H9 (cell line): ENCODE data around the gene DCAF15. TPM values are rescaled to one million over a fixed set of nuclear protein-coding genes. Genes with fewer than 3 reads are reported as not detected.

Experiments
- DNase-seq: peaks from one replicate; pipeline ENCODE4 v3.0.0-alpha.2; 2017
- H2AFZ ChIP-seq: one replicate; pipeline ENCODE4 v1.6.1; 2013; ENCODE audit warnings: mild to moderate bottlenecking, low read length, control low read depth, moderate library complexity
- H2AK5ac ChIP-seq: 2 replicates; pipeline ENCODE4 v1.6.1; 2013; ENCODE audit warnings: low read length, control low read depth, mixed read lengths; ENCODE audit not compliant: insufficient read length
- H2BK120ac ChIP-seq: one replicate; pipeline ENCODE4 v1.6.1; 2013; ENCODE audit warnings: low read depth, mild to moderate bottlenecking, low read length, control low read depth, inconsistent platforms; ENCODE audit not compliant: poor library complexity, severe bottlenecking
- H2BK12ac ChIP-seq: 2 replicates; pipeline ENCODE4 v1.6.1; 2013; ENCODE audit warnings: low read length, control low read depth, mixed read lengths, low read depth; ENCODE audit not compliant: insufficient read length
- H2BK15ac ChIP-seq: 2 replicates; pipeline ENCODE4 v1.6.1; 2013; ENCODE audit warnings: low read depth, low read length, control low read depth
- H2BK20ac ChIP-seq: one replicate; pipeline ENCODE4 v1.6.1; 2013; ENCODE audit warnings: low read depth, mild to moderate bottlenecking, low read length, control low read depth, inconsistent platforms; ENCODE audit not compliant: poor library complexity, severe bottlenecking
- H2BK5ac ChIP-seq: 2 replicates; pipeline ENCODE4 v1.6.1; 2013; ENCODE audit warnings: low read length, control low read depth, mixed read lengths; ENCODE audit not compliant: insufficient read length
- H3K14ac ChIP-seq: 2 replicates; pipeline ENCODE4 v1.6.1; 2013; ENCODE audit warnings: low read length, control low read depth; ENCODE audit not compliant: insufficient read depth
- H3K18ac ChIP-seq: 2 replicates; pipeline ENCODE4 v1.6.1; 2013; ENCODE audit warnings: low read depth, mild to moderate bottlenecking, mixed read lengths, low read length, control low read depth; ENCODE audit not compliant: insufficient read length
- H3K23ac ChIP-seq: 2 replicates; pipeline ENCODE4 v1.6.1; 2013; ENCODE audit warnings: low read length, control low read depth, mixed read lengths, low read depth; ENCODE audit not compliant: insufficient read length
- H3K23me2 ChIP-seq: 2 replicates; pipeline ENCODE4 v1.6.1; 2013; ENCODE audit warnings: low read depth, mild to moderate bottlenecking, mixed read lengths, low read length, control low read depth; ENCODE audit not compliant: insufficient read length, poor library complexity, severe bottlenecking
- H3K27ac ChIP-seq: 2 replicates; pipeline ENCODE4 v1.5.1; 2013; ENCODE audit warnings: low read length, control low read depth, mixed read lengths, low read depth; ENCODE audit not compliant: insufficient read length
- H3K27me3 ChIP-seq: 2 replicates; pipeline ENCODE4 v1.6.1; 2013; ENCODE audit warnings: low read length, control low read depth, inconsistent platforms; ENCODE audit not compliant: insufficient read depth
- H3K4ac ChIP-seq: 2 replicates; pipeline ENCODE4 v1.6.1; 2013; ENCODE audit warnings: low read depth, mild to moderate bottlenecking, control low read depth, inconsistent platforms, low read length, moderate library complexity
- H3K4me1 ChIP-seq: 2 replicates; pipeline ENCODE4 v1.6.1; 2013; ENCODE audit warnings: low read length, control low read depth, inconsistent platforms; ENCODE audit not compliant: insufficient read depth
- H3K4me2 ChIP-seq: 2 replicates; pipeline ENCODE4 v1.6.1; 2013; ENCODE audit warnings: low read length, control low read depth, mixed read lengths; ENCODE audit not compliant: insufficient read length, insufficient read depth
- H3K56ac ChIP-seq: 2 replicates; pipeline ENCODE4 v1.6.1; 2013; ENCODE audit warnings: low read depth, mild to moderate bottlenecking, mixed read lengths, low read length, control low read depth; ENCODE audit not compliant: insufficient read length
- H3K79me1 ChIP-seq: 2 replicates; pipeline ENCODE4 v1.6.1; 2013; ENCODE audit warnings: low read depth, mild to moderate bottlenecking, moderate library complexity, low read length, control low read depth, inconsistent platforms; ENCODE audit not compliant: insufficient read depth, poor library complexity, severe bottlenecking
- H3K79me2 ChIP-seq: 2 replicates; pipeline ENCODE4 v1.6.1; 2013; ENCODE audit warnings: low read length, control low read depth, inconsistent platforms; ENCODE audit not compliant: insufficient read depth
- H3K9ac ChIP-seq: 2 replicates; pipeline ENCODE4 v1.6.1; 2013; ENCODE audit warnings: low read length, control low read depth, mixed read lengths; ENCODE audit not compliant: insufficient read length; ENCODE audit errors: extremely low read depth
- H3K9me3 ChIP-seq: one replicate; pipeline ENCODE4 v1.6.1; 2013; ENCODE audit warnings: low read depth, low read length, inconsistent platforms; ENCODE audit not compliant: control insufficient read depth
- H3T11ph ChIP-seq: one replicate; pipeline ENCODE4 v1.6.1; 2013; ENCODE audit warnings: mild to moderate bottlenecking, low read length, control low read depth, inconsistent platforms
- H4K20me1 ChIP-seq: one replicate; pipeline ENCODE4 v1.6.1; 2013; ENCODE audit not compliant: control insufficient read depth, insufficient read length, insufficient read depth
- H4K5ac ChIP-seq: 2 replicates; pipeline ENCODE4 v1.6.1; 2013; ENCODE audit warnings: low read depth, mild to moderate bottlenecking, mixed read lengths, low read length, control low read depth; ENCODE audit not compliant: insufficient read length
- H4K8ac ChIP-seq: replicated peaks from 2 replicates; pipeline ENCODE4 v1.6.1; 2013; ENCODE audit warnings: low read length, control low read depth, mixed read lengths, low read depth; ENCODE audit not compliant: insufficient read length
- H4K91ac ChIP-seq: 2 replicates; pipeline ENCODE4 v1.6.1; 2013; ENCODE audit warnings: low read depth, mild to moderate bottlenecking, moderate library complexity, mixed read lengths, low read length, control low read depth; ENCODE audit not compliant: insufficient read length
- H3K27ac Mint-ChIP-seq, 3 experiments: 2 replicates in 2 of 3; 3 replicates in 1 of 3; pipeline ENCODE4 v1.8.0; 2020 to 2021; ENCODE audit warnings: mixed read lengths in 3 of 3, mild to moderate bottlenecking in 1 of 3, moderate library complexity in 1 of 3
- H3K27me3 Mint-ChIP-seq: 2 replicates; pipeline ENCODE4 v1.8.0; 2021; ENCODE audit warnings: low read depth, mild to moderate bottlenecking, moderate library complexity, mixed read lengths
- H3K36me3 Mint-ChIP-seq, 3 experiments: 2 replicates in 2 of 3; 3 replicates in 1 of 3; pipeline ENCODE4 v1.8.0; 2020 to 2021; ENCODE audit warnings: low read depth in 3 of 3, mixed read lengths in 3 of 3; ENCODE audit not compliant: insufficient read depth in 1 of 3
- H3K4me1 Mint-ChIP-seq, 2 experiments: 2 replicates each; pipeline ENCODE4 v1.8.0; 2020; ENCODE audit warnings: mixed read lengths in 2 of 2
- H3K4me3 Mint-ChIP-seq, 2 experiments: 2 replicates in 1 of 2; 3 replicates in 1 of 2; pipeline ENCODE4 v1.8.0; 2020 to 2021; ENCODE audit warnings: mild to moderate bottlenecking in 2 of 2, mixed read lengths in 2 of 2, moderate library complexity in 1 of 2
- H3K9me3 Mint-ChIP-seq, 2 experiments: 2 replicates in 1 of 2; 3 replicates in 1 of 2; pipeline ENCODE4 v1.8.0; 2020; ENCODE audit warnings: mild to moderate bottlenecking in 2 of 2, mixed read lengths in 2 of 2, moderate library complexity in 1 of 2
- CTCF ChIP-seq: fragments of 200-600 bp; sonication (generic); conservative IDR thresholded peaks from 3 replicates; pipeline ENCODE4 v1.8.0; 2021; ENCODE audit warnings: antibody characterized with exemption, mild to moderate bottlenecking
- WGBS: extraction: QIAGEN DNeasy Blood & Tissue Kit; methylation state at CpG from one replicate; pipeline ENCODE4 v1.1.7; 2013; ENCODE audit warnings: missing lambda C conversion rate, low lambda C conversion rate, mixed read lengths; ENCODE audit not compliant: insufficient read length; ENCODE audit errors: extremely low coverage; 5-methylcytosine and 5-hydroxymethylcytosine counted together
- total RNA-seq: library from RNA; stranded (reverse); gene quantifications from 2 replicates; pipeline ENCODE4 v1.2.1, GENCODE V29; 2021

The DCAF15 gene
- total RNA-seq, 1 experiment from 2014 or later = 82.5 TPM

- H3K4me2 ChIP-seq = no peak overlapping the region
- H3K27ac Mint-ChIP-seq = peak overlapping the region; percentile 14 to 89 (median 56); a peak in 6 of 7 replicates
- H3K4me1 Mint-ChIP-seq = peaks cover 35 to 43% of the 10 kb centered on the region in 2 experiments
- H3K79me2 ChIP-seq = no peaks in the 10 kb centered on the region
- H4K20me1 ChIP-seq = no peaks in the 10 kb centered on the region
- no peaks in the 10 kb centered on the region for H3K27me3 Mint-ChIP-seq
- no peaks in the 10 kb centered on the region for H3K27me3 ChIP-seq
- H2AFZ ChIP-seq = no peak overlapping the region
- H3K4me1 ChIP-seq = peaks cover 3% of the 10 kb centered on the region; the same call in 1 of the 2 replicates
- no peak overlapping the region for H3K56ac ChIP-seq
- H4K8ac ChIP-seq = no peak overlapping the region
- H2BK20ac ChIP-seq = no peak overlapping the region
- H3K23ac ChIP-seq = no peak overlapping the region
- no peak overlapping the region for H3T11ph ChIP-seq
- no peak overlapping the region for H4K91ac ChIP-seq
- no peaks in the 10 kb centered on the region for H3K23me2 ChIP-seq
- no peak overlapping the region for H3K27ac ChIP-seq
- H2BK12ac ChIP-seq = no peak overlapping the region
- no peaks in the 10 kb centered on the region for H3K9me3 ChIP-seq
- no peak overlapping the region for H3K4ac ChIP-seq
- no peak overlapping the region for H4K5ac ChIP-seq
- H3K14ac ChIP-seq = no peak overlapping the region
- no peak overlapping the region for H3K4me3 Mint-ChIP-seq
- H2BK120ac ChIP-seq = no peak overlapping the region
- H3K18ac ChIP-seq = no peak overlapping the region
- no peaks in the 10 kb centered on the region; a peak in 1 of 5 replicates for H3K9me3 Mint-ChIP-seq
- no CpG with 5 or more reads among the region's 8 CpGs for WGBS
- H3K79me1 ChIP-seq = no peaks in the 10 kb centered on the region
- no peak overlapping the region for H2AK5ac ChIP-seq
- H3K9ac ChIP-seq = no peak overlapping the region
- peaks cover 2 to 35% (median 18%) of the 10 kb centered on the region in 3 experiments; a peak in 6 of 7 replicates for H3K36me3 Mint-ChIP-seq
- no peak for DNase-seq
- no peak overlapping the region for H2BK5ac ChIP-seq
- no peak overlapping the region for H2BK15ac ChIP-seq
- no peak for TF ChIP-seq CTCF
These were observed 37.8 kb downstream of the DCAF15 start for GRCh38 chr19:13990085-13990484.
